ENCODE results near the gene ARL10.

- TF ChIP-seq EP300 (IDR thresholded peaks at IDR 0.05), result no peak
- TF ChIP-seq, protein P1, sequence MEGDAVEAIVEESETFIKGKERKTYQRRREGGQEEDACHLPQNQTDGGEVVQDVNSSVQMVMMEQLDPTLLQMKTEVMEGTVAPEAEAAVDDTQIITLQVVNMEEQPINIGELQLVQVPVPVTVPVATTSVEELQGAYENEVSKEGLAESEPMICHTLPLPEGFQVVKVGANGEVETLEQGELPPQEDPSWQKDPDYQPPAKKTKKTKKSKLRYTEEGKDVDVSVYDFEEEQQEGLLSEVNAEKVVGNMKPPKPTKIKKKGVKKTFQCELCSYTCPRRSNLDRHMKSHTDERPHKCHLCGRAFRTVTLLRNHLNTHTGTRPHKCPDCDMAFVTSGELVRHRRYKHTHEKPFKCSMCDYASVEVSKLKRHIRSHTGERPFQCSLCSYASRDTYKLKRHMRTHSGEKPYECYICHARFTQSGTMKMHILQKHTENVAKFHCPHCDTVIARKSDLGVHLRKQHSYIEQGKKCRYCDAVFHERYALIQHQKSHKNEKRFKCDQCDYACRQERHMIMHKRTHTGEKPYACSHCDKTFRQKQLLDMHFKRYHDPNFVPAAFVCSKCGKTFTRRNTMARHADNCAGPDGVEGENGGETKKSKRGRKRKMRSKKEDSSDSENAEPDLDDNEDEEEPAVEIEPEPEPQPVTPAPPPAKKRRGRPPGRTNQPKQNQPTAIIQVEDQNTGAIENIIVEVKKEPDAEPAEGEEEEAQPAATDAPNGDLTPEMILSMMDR (IDR thresholded peaks at IDR 0.05), result no peak
- TF ChIP-seq POLR2A (IDR thresholded peaks at IDR 0.05), result no peak
- TF ChIP-seq POLR2AphosphoS5 (IDR thresholded peaks at IDR 0.05), result no peak
Observed at GRCh38 chr5:176426876-176427275, 61.6 kb downstream of the ARL10 start.
